Adipocyte (in vitro differentiated cells): Measurements from ENCODE around the gene ABCB8.

ENCODE experiments used
- DNase-seq: peaks from one replicate; pipeline ENCODE4 v3.0.0-alpha.2; 2015; ENCODE audit warnings: low read depth
- H3K27me3 ChIP-seq: replicated peaks from 2 replicates; pipeline ENCODE4 v1.7.0; 2013; ENCODE audit warnings: mild to moderate bottlenecking, low read length, moderate library complexity; ENCODE audit not compliant: control insufficient read depth, insufficient read depth
- H3K36me3 ChIP-seq: 2 replicates; pipeline ENCODE4 v1.7.0; 2013; ENCODE audit warnings: low read length, mild to moderate bottlenecking, moderate library complexity; ENCODE audit not compliant: control insufficient read depth, insufficient read depth, severe bottlenecking
- H3K4me1 ChIP-seq: 2 replicates; pipeline ENCODE4 v1.7.0; 2013; ENCODE audit warnings: mild to moderate bottlenecking, low read length, moderate library complexity; ENCODE audit not compliant: control insufficient read depth, insufficient read depth
- H3K4me3 ChIP-seq: 2 replicates; pipeline ENCODE4 v1.7.0; 2013; ENCODE audit warnings: mild to moderate bottlenecking, low read length, moderate library complexity
- H3K9ac ChIP-seq: 2 replicates; pipeline ENCODE4 v1.7.0; 2013; ENCODE audit warnings: mild to moderate bottlenecking, low read length, moderate library complexity
- H3K9me3 ChIP-seq: 2 replicates; pipeline ENCODE4 v1.7.0; 2013; ENCODE audit warnings: mild to moderate bottlenecking, low read length, moderate library complexity; ENCODE audit not compliant: control insufficient read depth

Gene ABCB8

DNA sequence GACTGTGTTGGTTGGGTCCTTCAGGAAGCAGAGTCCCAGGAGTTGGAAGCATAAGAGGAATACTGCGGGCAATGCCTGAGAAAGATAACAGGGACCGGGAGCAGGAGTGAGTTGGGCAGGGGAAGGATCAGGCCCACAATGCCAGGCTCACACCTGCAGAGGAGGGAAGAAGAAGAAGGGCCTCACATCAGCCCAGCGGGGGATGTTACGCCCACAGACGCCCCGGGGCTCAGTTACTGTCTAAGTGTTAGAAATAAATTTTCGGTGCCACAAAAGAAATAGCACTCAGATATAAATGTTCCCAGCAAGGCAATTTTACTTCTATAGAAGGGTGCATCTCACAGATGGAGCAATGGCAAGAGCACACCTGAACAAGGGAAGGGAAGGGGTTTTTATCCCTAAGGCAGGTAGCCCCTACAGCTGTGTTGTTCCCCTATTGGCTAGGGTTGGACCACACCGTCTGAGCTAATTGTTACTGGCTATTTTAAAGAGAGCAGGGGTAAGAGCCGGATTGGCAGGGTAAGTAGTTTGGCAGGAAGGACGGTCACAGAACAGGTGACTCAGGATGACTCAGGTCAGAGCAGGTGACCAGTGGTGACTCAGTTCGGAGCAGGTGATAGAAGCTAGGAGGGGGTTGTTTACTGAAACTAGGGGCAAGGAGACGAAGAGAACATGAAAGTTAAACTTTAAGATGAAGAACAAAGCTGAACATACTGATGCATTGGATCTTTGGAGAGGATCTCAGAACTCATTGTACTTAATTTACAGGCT lies 37.6 kb upstream of the ABCB8 start, which contains the start of gene NOS3:
NOS3 (plus strand) TSS at position 602 of the 771 bp plus-strand sequence. CDS start 2,787 bp downstream, outside the sequence.
- Histone ChIP-seq H3K9ac (no peak within 1 kb of the TSS), H3K4me1 (no peaks in the 10 kb centered on the region), H3K9me3 (peaks cover 23% of the 10 kb centered on the region), H3K4me3 (no peak within 1 kb of the TSS), H3K27me3 (peaks cover 27% of the 10 kb centered on the region), H3K36me3 (no peaks in the 10 kb centered on the region)
- no peak for DNase-seq

DNA sequence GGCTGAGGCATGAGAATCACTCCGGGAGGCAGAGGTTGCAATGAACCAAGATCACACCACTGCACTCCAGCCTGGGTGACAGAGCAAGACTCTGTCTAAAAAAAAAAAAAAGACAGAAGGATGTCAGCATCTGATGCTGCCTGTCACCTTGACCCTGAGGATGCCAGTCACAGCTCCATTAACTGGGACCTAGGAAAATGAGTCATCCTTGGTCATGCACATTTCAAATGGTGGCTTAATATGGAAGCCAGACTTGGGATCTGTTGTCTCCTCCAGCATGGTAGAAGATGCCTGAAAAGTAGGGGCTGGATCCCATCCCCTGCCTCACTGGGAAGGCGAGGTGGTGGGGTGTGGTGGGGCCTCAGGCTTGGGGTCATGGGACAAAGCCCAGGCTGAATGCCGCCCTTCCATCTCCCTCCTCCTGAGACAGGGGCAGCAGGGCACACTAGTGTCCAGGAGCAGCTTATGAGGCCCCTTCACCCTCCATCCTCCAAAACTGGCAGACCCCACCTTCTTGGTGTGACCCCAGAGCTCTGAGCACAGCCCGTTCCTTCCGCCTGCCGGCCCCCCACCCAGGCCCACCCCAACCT lies 36.1 kb upstream of the ABCB8 start:
- H3K4me1 ChIP-seq = no peaks in the 10 kb centered on the region
- H3K4me3 ChIP-seq = no peak overlapping the region
- peaks cover 21% of the 10 kb centered on the region for H3K27me3 ChIP-seq
- H3K9ac ChIP-seq = no peak overlapping the region
- DNase-seq = no peak
- H3K36me3 ChIP-seq = no peaks in the 10 kb centered on the region
- H3K9me3 ChIP-seq = peaks cover 23% of the 10 kb centered on the region

DNA sequence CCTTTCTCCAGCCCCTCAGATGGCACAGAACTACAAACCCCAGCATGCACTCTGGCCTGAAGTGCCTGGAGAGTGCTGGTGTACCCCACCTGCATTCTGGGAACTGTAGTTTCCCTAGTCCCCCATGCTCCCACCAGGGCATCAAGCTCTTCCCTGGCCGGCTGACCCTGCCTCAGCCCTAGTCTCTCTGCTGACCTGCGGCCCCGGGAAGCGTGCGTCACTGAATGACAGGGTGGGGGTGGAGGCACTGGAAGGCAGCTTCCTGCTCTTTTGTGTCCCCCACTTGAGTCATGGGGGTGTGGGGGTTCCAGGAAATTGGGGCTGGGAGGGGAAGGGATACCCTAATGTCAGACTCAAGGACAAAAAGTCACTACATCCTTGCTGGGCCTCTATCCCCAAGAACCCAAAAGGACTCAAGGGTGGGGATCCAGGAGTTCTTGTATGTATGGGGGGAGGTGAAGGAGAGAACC lies 35.4 kb upstream of the ABCB8 start:
- H3K36me3 ChIP-seq = no peaks in the 10 kb centered on the region
- no peaks in the 10 kb centered on the region for H3K4me1 ChIP-seq
- DNase-seq = peak; percentile 22
- H3K4me3 ChIP-seq = no peak overlapping the region
- H3K9ac ChIP-seq = no peak overlapping the region
- H3K9me3 ChIP-seq = peaks cover 23% of the 10 kb centered on the region
- H3K27me3 ChIP-seq = peaks cover 17% of the 10 kb centered on the region

DNA sequence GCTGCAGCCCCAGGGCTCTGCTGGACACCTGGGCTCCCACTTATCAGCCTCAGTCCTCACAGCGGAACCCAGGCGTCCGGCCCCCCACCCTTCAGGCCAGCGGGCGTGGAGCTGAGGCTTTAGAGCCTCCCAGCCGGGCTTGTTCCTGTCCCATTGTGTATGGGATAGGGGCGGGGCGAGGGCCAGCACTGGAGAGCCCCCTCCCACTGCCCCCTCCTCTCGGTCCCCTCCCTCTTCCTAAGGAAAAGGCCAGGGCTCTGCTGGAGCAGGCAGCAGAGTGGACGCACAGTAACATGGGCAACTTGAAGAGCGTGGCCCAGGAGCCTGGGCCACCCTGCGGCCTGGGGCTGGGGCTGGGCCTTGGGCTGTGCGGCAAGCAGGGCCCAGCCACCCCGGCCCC lies 34.7 kb upstream of the ABCB8 start:
- Histone ChIP-seq H3K4me3 (no peak overlapping the region), H3K9me3 (peaks cover 23% of the 10 kb centered on the region), H3K9ac (no peak overlapping the region), H3K27me3 (peaks cover 18% of the 10 kb centered on the region), H3K36me3 (no peaks in the 10 kb centered on the region), H3K4me1 (no peaks in the 10 kb centered on the region)
- no peak for DNase-seq

DNA sequence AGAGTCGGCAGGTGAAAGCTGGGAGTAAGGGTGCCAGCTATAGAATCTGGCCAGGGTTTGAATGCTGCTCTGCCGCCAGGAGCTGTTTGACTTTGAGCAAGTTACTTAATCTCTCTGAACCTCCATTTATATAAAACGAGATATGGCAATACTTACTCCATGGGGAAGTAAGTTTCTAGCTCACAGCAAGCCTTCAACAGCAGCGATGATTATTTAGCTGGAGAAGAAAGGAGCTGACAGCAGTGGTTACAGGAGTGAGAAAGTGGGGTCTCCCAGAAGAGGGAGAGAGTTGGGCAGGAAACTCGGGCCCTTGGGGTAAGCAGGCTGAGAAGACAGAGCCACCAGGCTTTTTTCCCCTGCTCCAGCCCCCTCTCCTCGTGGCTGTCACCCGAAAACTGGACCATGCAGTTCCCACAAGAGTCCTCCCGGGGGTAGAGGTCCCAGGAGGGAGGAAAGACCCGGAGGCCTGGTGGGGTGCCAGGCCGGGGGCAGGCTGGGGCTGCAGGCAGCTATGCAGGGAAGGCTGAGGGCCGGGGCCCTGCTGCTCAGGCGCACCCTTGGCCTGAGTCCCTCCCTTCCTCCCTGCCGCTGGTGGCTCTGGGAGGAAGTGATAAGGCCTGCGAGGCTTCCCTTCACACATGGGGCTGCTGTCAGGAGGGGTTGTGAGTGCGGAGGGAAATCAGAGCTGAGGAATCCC lies 34.0 kb upstream of the ABCB8 start:
- peaks cover 15% of the 10 kb centered on the region for H3K27me3 ChIP-seq
- peaks cover 21% of the 10 kb centered on the region for H3K9me3 ChIP-seq

DNA sequence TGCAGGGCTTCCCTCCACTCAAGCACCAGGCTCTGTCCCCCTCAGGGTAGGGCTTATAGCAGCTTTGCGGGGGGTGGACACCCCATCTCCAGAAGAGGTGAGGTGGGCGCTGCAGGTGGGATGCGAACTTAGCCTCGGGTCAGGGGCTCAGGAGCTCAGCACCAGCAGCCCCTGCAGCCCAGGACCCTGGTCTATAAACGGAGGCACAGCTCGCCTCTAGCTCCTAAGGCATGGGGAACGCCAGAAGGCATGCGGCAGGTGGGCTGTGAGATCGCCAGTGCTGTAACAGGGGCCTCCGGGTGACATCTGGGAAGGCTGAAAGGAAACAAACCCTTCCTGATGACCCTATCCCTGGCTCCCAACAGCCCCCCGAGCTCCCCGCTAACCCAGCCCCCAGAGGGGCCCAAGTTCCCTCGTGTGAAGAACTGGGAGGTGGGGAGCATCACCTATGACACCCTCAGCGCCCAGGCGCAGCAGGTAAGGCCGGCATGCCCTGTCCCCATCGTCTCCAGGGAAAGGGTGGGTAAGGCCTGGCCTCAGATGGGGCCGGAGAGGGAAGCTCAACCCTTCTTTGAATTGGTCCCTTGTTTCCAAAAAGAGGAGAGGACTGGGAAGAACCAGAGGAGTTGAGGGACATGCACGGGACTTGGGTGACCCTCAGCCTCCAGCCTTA lies 33.3 kb upstream of the ABCB8 start:
- Histone ChIP-seq H3K4me1 (no peaks in the 10 kb centered on the region), H3K4me3 (no peak overlapping the region), H3K27me3 (peaks cover 13% of the 10 kb centered on the region), H3K9ac (no peak overlapping the region), H3K36me3 (no peaks in the 10 kb centered on the region), H3K9me3 (peaks cover 14% of the 10 kb centered on the region)
- no peak for DNase-seq

More for the DNA sequence above, 34.0 kb upstream of the ABCB8 start:
- H3K9ac ChIP-seq = no peak overlapping the region
- no peaks in the 10 kb centered on the region for H3K36me3 ChIP-seq
- no peak overlapping the region for H3K4me3 ChIP-seq
- H3K4me1 ChIP-seq = no peaks in the 10 kb centered on the region
- no peak for DNase-seq

DNA sequence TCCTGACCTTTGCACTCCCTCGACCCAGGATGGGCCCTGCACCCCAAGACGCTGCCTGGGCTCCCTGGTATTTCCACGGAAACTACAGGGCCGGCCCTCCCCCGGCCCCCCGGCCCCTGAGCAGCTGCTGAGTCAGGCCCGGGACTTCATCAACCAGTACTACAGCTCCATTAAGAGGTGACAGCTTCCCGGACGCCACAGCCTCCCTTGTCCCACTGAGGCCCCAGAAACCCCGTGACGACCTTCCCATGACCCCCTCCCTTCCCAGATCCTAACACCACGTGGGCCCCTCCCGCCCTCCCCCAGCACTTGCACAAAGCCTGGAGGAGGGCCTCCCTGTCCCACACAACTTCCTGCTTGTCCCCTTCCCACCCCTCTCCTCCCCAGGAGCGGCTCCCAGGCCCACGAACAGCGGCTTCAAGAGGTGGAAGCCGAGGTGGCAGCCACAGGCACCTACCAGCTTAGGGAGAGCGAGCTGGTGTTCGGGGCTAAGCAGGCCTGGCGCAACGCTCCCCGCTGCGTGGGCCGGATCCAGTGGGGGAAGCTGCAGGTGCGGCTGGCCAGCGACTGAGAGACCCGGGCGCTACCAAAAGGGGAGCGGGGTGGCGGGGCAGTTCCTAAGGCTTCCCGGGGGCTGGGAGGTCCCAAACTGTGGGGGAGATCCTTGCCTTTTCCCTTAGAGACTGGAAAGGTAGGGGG lies 31.7 kb upstream of the ABCB8 start:
- no peaks in the 10 kb centered on the region for H3K9me3 ChIP-seq
- no peaks in the 10 kb centered on the region for H3K36me3 ChIP-seq
- H3K4me1 ChIP-seq = no peaks in the 10 kb centered on the region
- no peak for DNase-seq
- no peak overlapping the region for H3K4me3 ChIP-seq
- peaks cover 24% of the 10 kb centered on the region for H3K27me3 ChIP-seq
- no peak overlapping the region for H3K9ac ChIP-seq

DNA sequence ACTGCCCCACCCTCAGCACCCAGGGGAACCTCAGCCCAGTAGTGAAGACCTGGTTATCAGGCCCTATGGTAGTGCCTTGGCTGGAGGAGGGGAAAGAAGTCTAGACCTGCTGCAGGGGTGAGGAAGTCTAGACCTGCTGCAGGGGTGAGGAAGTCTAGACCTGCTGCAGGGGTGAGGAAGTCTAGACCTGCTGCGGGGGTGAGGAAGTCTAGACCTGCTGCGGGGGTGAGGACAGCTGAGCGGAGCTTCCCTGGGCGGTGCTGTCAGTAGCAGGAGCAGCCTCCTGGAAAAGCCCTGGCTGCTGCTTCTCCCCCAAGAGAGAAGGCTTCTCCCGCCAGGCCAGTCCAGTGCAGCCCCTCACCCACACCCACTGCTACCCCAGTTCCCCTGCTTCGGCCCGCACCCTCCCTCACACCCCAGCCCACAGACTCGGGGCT lies 31.2 kb upstream of the ABCB8 start:
- H3K4me1 ChIP-seq = no peaks in the 10 kb centered on the region
- no peak overlapping the region for H3K9ac ChIP-seq
- DNase-seq = no peak
- H3K4me3 ChIP-seq = no peak overlapping the region
- no peaks in the 10 kb centered on the region for H3K9me3 ChIP-seq
- no peaks in the 10 kb centered on the region for H3K36me3 ChIP-seq
- H3K27me3 ChIP-seq = peaks cover 28% of the 10 kb centered on the region

DNA sequence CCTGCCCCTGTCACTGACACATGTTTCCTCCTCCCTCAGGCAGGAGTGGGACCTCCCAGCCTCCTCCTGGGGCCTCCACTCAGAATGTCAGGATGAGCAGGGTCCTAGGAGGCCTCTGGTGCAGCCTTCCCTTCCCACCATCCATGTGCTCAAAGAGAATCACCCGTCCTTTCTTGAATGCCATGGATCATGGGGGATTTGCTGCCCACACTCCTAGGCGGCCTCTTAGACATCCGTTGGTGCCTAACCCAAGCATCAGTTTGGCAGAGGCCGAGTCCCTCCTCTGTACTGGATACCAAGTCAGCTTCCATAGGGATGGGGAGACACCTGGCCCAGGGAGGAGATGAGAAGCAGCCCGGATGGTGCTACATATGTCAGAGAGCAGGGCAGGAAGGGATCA lies 30.4 kb upstream of the ABCB8 start:
- Histone ChIP-seq H3K4me3 (no peak overlapping the region), H3K36me3 (no peaks in the 10 kb centered on the region), H3K27me3 (peaks cover 29% of the 10 kb centered on the region), H3K9me3 (no peaks in the 10 kb centered on the region), H3K4me1 (no peaks in the 10 kb centered on the region), H3K9ac (no peak overlapping the region)
- no peak for DNase-seq

DNA sequence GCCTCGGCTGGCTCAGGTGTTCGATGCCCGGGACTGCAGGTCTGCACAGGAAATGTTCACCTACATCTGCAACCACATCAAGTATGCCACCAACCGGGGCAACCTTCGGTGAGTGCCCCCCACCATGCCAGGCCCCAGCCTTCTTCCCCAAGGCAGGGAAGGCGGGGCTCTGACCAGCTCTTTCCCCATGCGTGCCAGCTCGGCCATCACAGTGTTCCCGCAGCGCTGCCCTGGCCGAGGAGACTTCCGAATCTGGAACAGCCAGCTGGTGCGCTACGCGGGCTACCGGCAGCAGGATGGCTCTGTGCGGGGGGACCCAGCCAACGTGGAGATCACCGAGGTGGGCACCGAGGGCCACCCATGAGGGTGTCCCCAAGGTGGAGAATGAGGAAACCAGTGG lies 29.9 kb upstream of the ABCB8 start:
- Histone ChIP-seq H3K4me1 (no peaks in the 10 kb centered on the region), H3K36me3 (no peaks in the 10 kb centered on the region), H3K9me3 (no peaks in the 10 kb centered on the region), H3K4me3 (no peak overlapping the region), H3K27me3 (peaks cover 31% of the 10 kb centered on the region), H3K9ac (no peak overlapping the region)
- DNase-seq = no peak
